HG02678 (cell line): ENCODE measurements around the gene CHST3.
A peak's percentile ranks its signal among the peaks of the same experiment; 100 is the strongest.
"Not testable (repeated sequence)": the region's sequence is repeated elsewhere in the genome, so short reads cannot be mapped to it uniquely, and the experiment has no call there.

ENCODE experiments used
- ATAC-seq: cut with Tn5 transposase; IDR thresholded peaks from one replicate; pipeline ENCODE4 v1.9.1; 2021; ENCODE audit warnings: mild to moderate bottlenecking, moderate library complexity; ENCODE audit not compliant: unreplicated experiment

CHST3 gene

GRCh38 chr10:71948496-71949067, 15.6 kb upstream of the CHST3 start:
- no peak for ATAC-seq

GRCh38 chr10:71950683-71951082, 13.5 kb upstream of the CHST3 start:
- no peak for ATAC-seq

- no peak for ATAC-seq
These were observed 11.4 kb upstream of the CHST3 start for GRCh38 chr10:71952745-71953144.

GRCh38 chr10:71957546-71958275, 6.5 kb upstream of the CHST3 start:
- ATAC-seq = no peak

- ATAC-seq = no peak
These were observed 4.7 kb upstream of the CHST3 start for GRCh38 chr10:71959526-71959925.

- ATAC-seq = no peak
These were observed 2.4 kb upstream of the CHST3 start for GRCh38 chr10:71961831-71962230.

GRCh38 chr10:71962901-71963300, 1.3 kb upstream of the CHST3 start:
- no peak for ATAC-seq

GRCh38 chr10:71963351-71964097, 671 bp upstream of the CHST3 start:
- ATAC-seq = no peak

- ATAC-seq = no peak
These were observed 734 bp downstream of the CHST3 start for GRCh38 chr10:71964743-71965515.

GRCh38 chr10:71965623-71966022, 1.4 kb downstream of the CHST3 start:
- ATAC-seq = no peak

GRCh38 chr10:71966046-71967004, 2.1 kb downstream of the CHST3 start:
- no peak for ATAC-seq

GRCh38 chr10:71967958-71968357, 3.8 kb downstream of the CHST3 start:
- ATAC-seq = not testable (repeated sequence)

- no peak for ATAC-seq
These were observed 4.6 kb downstream of the CHST3 start for GRCh38 chr10:71968553-71969474.

GRCh38 chr10:71969929-71970328, 5.7 kb downstream of the CHST3 start:
- no peak for ATAC-seq

- ATAC-seq = no peak
These were observed 6.1 kb downstream of the CHST3 start for GRCh38 chr10:71970331-71970730.

- no peak for ATAC-seq
These were observed 6.7 kb downstream of the CHST3 start for GRCh38 chr10:71970869-71971268.

GRCh38 chr10:71971311-71971731, 7.1 kb downstream of the CHST3 start:
- no peak for ATAC-seq

GRCh38 chr10:71971769-71972555, 7.8 kb downstream of the CHST3 start:
- ATAC-seq = peak; percentile 41
